CD14-positive monocyte (primary cell): ENCODE measurements around the gene HCRT. TPM values are rescaled to one million over a fixed set of nuclear protein-coding genes. Genes with fewer than 3 reads are reported as not detected.

Source experiments
- DNase-seq, 3 donors: peaks; one replicate each; pipeline ENCODE4 v3.0.0-alpha.2; 2011 to 2022
- H2AFZ ChIP-seq: 2 replicates; pipeline ENCODE4 v1.6.0; 2012; ENCODE audit warnings: mild to moderate bottlenecking, low read depth, low read length, inconsistent platforms; ENCODE audit not compliant: insufficient read depth, poor library complexity, severe bottlenecking
- H3K27ac ChIP-seq, 2 donors: 1 replicate in 1 of 2; 2 replicates in 1 of 2; pipeline ENCODE4 v1.5.1; 2012 to 2013; ENCODE audit warnings: low read length in 2 of 2, control low read depth in 1 of 2, inconsistent platforms in 1 of 2, low read depth in 1 of 2, mild to moderate bottlenecking in 1 of 2
- H3K27me3 ChIP-seq, 2 donors: one replicate each; pipeline versions ENCODE4 v1.6.0 to v1.6.1; 2011 to 2013; ENCODE audit warnings: low read length in 2 of 2; ENCODE audit not compliant: control insufficient read depth in 2 of 2, insufficient read depth in 2 of 2
- H3K36me3 ChIP-seq, 2 donors: replicated peaks in 1 of 2; 1 replicate in 1 of 2; 2 replicates in 1 of 2; pipeline versions ENCODE4 v1.5.1 to v1.6.1; 2012 to 2013; ENCODE audit warnings: low read length in 2 of 2, control low read depth in 1 of 2, inconsistent platforms in 1 of 2, mild to moderate bottlenecking in 1 of 2; ENCODE audit not compliant: insufficient read depth in 2 of 2, control insufficient read depth in 1 of 2
- H3K4me1 ChIP-seq, 2 donors: 1 replicate in 1 of 2; 2 replicates in 1 of 2; pipeline versions ENCODE4 v1.5.1 to v1.6.1; 2012 to 2013; ENCODE audit warnings: low read length in 2 of 2, control low read depth in 1 of 2, inconsistent platforms in 1 of 2, mild to moderate bottlenecking in 1 of 2, moderate library complexity in 1 of 2; ENCODE audit not compliant: insufficient read depth in 2 of 2, control insufficient read depth in 1 of 2
- H3K4me2 ChIP-seq: replicated peaks from 2 replicates; pipeline ENCODE3; 2012; ENCODE audit warnings: low read length, moderate library complexity, mild to moderate bottlenecking; ENCODE audit not compliant: poor library complexity, severe bottlenecking; ENCODE audit errors: extremely low read depth
- H3K4me3 ChIP-seq, 3 experiments: fragments of 200-600 bp in 1 of 3; sonication (generic) in 1 of 3; replicated peaks in 1 of 3; 1 replicate in 2 of 3; 2 replicates in 1 of 3; pipeline ENCODE4 v1.5.1; 2011 to 2013; ENCODE audit warnings: low read length in 3 of 3, mild to moderate bottlenecking in 3 of 3, control low read depth in 2 of 3, low read depth in 2 of 3, inconsistent platforms in 1 of 3, moderate library complexity in 1 of 3
- H3K79me2 ChIP-seq: 2 replicates; pipeline ENCODE4 v1.6.0; 2012; ENCODE audit warnings: mild to moderate bottlenecking, control low read depth, inconsistent platforms, low read length, moderate library complexity; ENCODE audit not compliant: insufficient read depth
- H3K9ac ChIP-seq: 2 replicates; pipeline ENCODE4 v1.6.0; 2017; ENCODE audit warnings: low read length, mild to moderate bottlenecking; ENCODE audit not compliant: insufficient read depth, poor library complexity, severe bottlenecking
- H3K9me3 ChIP-seq, 2 donors: replicated peaks in 1 of 2; 1 replicate in 1 of 2; 2 replicates in 1 of 2; pipeline versions ENCODE4 v1.5.1 to v1.6.1; 2012 to 2013; ENCODE audit warnings: low read length in 2 of 2, control low read depth in 1 of 2; ENCODE audit not compliant: control insufficient read depth in 1 of 2, insufficient read depth in 1 of 2
- H4K20me1 ChIP-seq: 2 replicates; pipeline ENCODE4 v1.6.0; 2012; ENCODE audit warnings: mild to moderate bottlenecking, low read length, control low read depth, moderate library complexity; ENCODE audit not compliant: insufficient read depth
- H3K27ac Mint-ChIP-seq, 7 donors: one replicate each; pipeline ENCODE4 v1.8.0; 2020; ENCODE audit warnings: mild to moderate bottlenecking in 7 of 7, mixed read lengths in 7 of 7, moderate library complexity in 6 of 7, inconsistent platforms in 2 of 7
- H3K27me3 Mint-ChIP-seq, 3 donors: one replicate each; pipeline ENCODE4 v1.8.0; 2021 to 2022; ENCODE audit warnings: low read depth in 3 of 3, mild to moderate bottlenecking in 3 of 3, mixed read lengths in 3 of 3, moderate library complexity in 3 of 3, inconsistent platforms in 1 of 3
- H3K36me3 Mint-ChIP-seq, 2 donors: one replicate each; pipeline ENCODE4 v1.8.0; 2020; ENCODE audit warnings: mixed read lengths in 2 of 2, inconsistent platforms in 1 of 2, mild to moderate bottlenecking in 1 of 2
- H3K4me1 Mint-ChIP-seq: one replicate; pipeline ENCODE4 v1.8.0; 2020; ENCODE audit warnings: mild to moderate bottlenecking, mixed read lengths
- H3K4me3 Mint-ChIP-seq, 2 donors: one replicate each; pipeline ENCODE4 v1.8.0; 2020; ENCODE audit warnings: mild to moderate bottlenecking in 2 of 2, mixed read lengths in 2 of 2, moderate library complexity in 1 of 2
- H3K9me3 Mint-ChIP-seq, 7 donors: one replicate each; pipeline ENCODE4 v1.8.0; 2020 to 2022; ENCODE audit warnings: mixed read lengths in 7 of 7, mild to moderate bottlenecking in 6 of 7, moderate library complexity in 6 of 7, inconsistent platforms in 2 of 7
- WGBS: methylation state at CpG from one replicate; pipeline ENCODE4 v1.1.5; 2013; ENCODE audit warnings: missing lambda C conversion rate; ENCODE audit not compliant: insufficient coverage; 5-methylcytosine and 5-hydroxymethylcytosine counted together
- intact Hi-C, 2 donors: fragments of 100-400 bp; cut with micrococcal nuclease; formaldehyde crosslinking; loops; one replicate each; pipeline versions ENCODE4 v1.15.0 to v1.15.1; 2023
- polyA plus RNA-seq, 3 donors: library from polyadenylated mRNA; depleted of rRNA in 1 of 3; unstranded in 2 of 3; stranded (reverse) in 1 of 3; fragments of 300-500 nt in 2 of 3; fragments of >200 nt in 1 of 3; fragmentation: Illumina TruSeq in 2 of 3; gene quantifications; 1 replicate in 2 of 3; 2 replicates in 1 of 3; pipeline ENCODE4 v1.2.3, GENCODE V29; 2012 to 2021
- TF ChIP-seq, protein P1 (sequence below): fragments of 200-600 bp; IDR thresholded peaks from one replicate; pipeline ENCODE4 v1.8.0; 2022; ENCODE audit warnings: antibody characterized with exemption, mild to moderate bottlenecking

Gene HCRT
- polyA plus RNA-seq, 3 donors: not detected

- Histone ChIP-seq H3K27ac (peak overlapping the region; percentile 90 to 93), H2AFZ (peak overlapping the region; percentile 71), H4K20me1 (no peaks in the 10 kb centered on the region), H3K4me2 (peak overlapping the region; percentile 7), H3K79me2 (no peaks in the 10 kb centered on the region), H3K27me3 (no peaks in the 10 kb centered on the region), H3K9ac (peak overlapping the region; percentile 54), H3K4me3 (no peak overlapping the region), H3K4me1 (peaks cover 24 to 30% of the 10 kb centered on the region in 2 donors), H3K9me3 (no peaks in the 10 kb centered on the region), H3K36me3 (peaks cover 37 to 43% of the 10 kb centered on the region in 2 donors)
- Mint-ChIP-seq H3K4me3 (peak overlapping the region in 1 of 2 donors; percentile 39), H3K27ac (peak overlapping the region; percentile 92 to 99 (median 95)), H3K36me3 (peaks cover 35 to 44% of the 10 kb centered on the region in 2 donors), H3K27me3 (peaks cover 0 to 3% (median 0%) of the 10 kb centered on the region in 3 donors), H3K9me3 (no peaks in the 10 kb centered on the region), H3K4me1 (peaks cover 21% of the 10 kb centered on the region)
- 10% methylated on average over 4 of the region's 4 CpGs for WGBS
- intact Hi-C loops: no loop called here
- peak; percentile 78 to 87 (median 84) for DNase-seq
- TF ChIP-seq, protein P1, sequence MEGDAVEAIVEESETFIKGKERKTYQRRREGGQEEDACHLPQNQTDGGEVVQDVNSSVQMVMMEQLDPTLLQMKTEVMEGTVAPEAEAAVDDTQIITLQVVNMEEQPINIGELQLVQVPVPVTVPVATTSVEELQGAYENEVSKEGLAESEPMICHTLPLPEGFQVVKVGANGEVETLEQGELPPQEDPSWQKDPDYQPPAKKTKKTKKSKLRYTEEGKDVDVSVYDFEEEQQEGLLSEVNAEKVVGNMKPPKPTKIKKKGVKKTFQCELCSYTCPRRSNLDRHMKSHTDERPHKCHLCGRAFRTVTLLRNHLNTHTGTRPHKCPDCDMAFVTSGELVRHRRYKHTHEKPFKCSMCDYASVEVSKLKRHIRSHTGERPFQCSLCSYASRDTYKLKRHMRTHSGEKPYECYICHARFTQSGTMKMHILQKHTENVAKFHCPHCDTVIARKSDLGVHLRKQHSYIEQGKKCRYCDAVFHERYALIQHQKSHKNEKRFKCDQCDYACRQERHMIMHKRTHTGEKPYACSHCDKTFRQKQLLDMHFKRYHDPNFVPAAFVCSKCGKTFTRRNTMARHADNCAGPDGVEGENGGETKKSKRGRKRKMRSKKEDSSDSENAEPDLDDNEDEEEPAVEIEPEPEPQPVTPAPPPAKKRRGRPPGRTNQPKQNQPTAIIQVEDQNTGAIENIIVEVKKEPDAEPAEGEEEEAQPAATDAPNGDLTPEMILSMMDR: no peak
Measured at GRCh38 chr17:42198897-42199296, 13.6 kb upstream of the HCRT start.

- intact Hi-C loops: no loop called here
- Histone ChIP-seq H3K4me2 (no peak overlapping the region), H3K4me3 (no peak overlapping the region), H3K27ac (no peak overlapping the region), H3K36me3 (peaks cover 28 to 31% of the 10 kb centered on the region in 2 donors), H3K9ac (no peak overlapping the region), H3K4me1 (peaks cover 36 to 42% of the 10 kb centered on the region in 2 donors), H4K20me1 (no peaks in the 10 kb centered on the region), H2AFZ (no peak overlapping the region), H3K79me2 (peaks cover 6% of the 10 kb centered on the region), H3K27me3 (no peaks in the 10 kb centered on the region), H3K9me3 (no peaks in the 10 kb centered on the region)
- H3K36me3 Mint-ChIP-seq: peaks cover 25 to 32% of the 10 kb centered on the region in 2 donors
- H3K9me3 Mint-ChIP-seq: no peaks in the 10 kb centered on the region
- no peak overlapping the region for H3K4me3 Mint-ChIP-seq
- TF ChIP-seq, protein P1: no peak
- H3K27me3 Mint-ChIP-seq: no peaks in the 10 kb centered on the region
- 98% methylated on average over 5 of the region's 8 CpGs for WGBS
- H3K4me1 Mint-ChIP-seq: peaks cover 34% of the 10 kb centered on the region
- H3K27ac Mint-ChIP-seq: peak overlapping the region in 5 of 7 donors; percentile 40 to 76 (median 54)
- DNase-seq: no peak
Measured at GRCh38 chr17:42197564-42198156, 12.4 kb upstream of the HCRT start.
